NCI-H2107 (cell line): Measurements from ENCODE around the gene NAA80.
"Not testable (repeated sequence)": the region's sequence is repeated elsewhere in the genome, so short reads cannot be mapped to it uniquely, and the experiment has no call there.

Source experiments
- DNase-seq: peaks from one replicate; lab custom pipeline; 2025; lab: John Stamatoyannopoulos, UW

Gene NAA80

DNA sequence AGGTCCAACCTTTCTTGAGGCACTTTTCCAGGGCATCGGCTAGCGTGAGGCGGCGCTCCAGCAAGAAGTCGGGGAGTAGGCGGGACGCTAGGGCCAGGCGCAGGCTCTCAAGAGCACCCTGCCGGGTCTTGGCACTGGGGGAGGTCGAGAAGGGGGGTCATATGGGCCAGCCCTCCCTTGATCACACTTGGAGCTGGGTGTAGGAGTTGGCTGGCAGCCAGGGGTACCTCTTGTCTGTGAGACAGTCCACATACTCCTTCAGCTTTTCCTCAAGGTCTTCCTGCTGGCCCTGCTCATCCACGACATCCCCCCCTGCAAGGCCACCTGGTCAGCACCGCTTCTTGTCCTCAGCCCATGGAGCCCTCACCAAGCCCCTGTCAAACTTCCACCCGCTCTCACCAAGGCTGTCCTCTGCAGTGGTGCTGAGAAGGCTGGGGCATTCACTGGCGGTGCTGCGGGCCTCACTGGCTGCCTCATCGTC, 9.0 kb downstream of the NAA80 start:
- DNase-seq = no peak

- no peak for DNase-seq
These were observed 10.1 kb downstream of the NAA80 start for GRCh38 chr3:50289130-50289529.

DNA sequence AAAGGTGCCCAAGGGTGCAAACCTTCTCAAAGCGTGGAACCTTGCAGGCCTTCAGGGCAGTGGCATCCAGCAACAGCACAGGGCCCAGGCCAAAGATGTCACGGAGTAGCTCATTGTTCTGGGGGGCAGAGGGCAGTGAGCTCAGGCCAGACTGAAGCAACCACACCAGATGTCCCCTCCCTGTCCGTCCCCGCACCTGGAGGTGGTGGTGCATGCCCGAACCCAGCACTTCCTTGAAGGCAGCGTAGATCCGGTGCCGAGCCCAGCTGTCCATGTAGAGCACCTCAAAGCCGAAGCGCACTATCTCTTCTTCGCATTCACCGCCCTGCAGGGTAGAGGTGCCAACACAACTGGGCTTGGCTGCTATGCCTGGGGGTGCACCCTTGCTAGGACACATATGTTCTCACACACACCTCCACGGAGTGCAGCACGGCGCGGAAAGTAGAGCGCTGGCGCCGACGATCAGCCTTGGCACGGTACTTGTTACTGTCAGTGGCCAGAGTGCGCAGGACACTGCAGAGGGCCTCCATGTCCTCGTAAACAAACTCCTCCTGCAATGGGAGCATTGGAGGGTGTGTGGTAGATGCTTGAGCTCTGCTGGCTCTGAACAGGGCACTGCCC, 10.7 kb downstream of the NAA80 start:
- no peak for DNase-seq

DNA sequence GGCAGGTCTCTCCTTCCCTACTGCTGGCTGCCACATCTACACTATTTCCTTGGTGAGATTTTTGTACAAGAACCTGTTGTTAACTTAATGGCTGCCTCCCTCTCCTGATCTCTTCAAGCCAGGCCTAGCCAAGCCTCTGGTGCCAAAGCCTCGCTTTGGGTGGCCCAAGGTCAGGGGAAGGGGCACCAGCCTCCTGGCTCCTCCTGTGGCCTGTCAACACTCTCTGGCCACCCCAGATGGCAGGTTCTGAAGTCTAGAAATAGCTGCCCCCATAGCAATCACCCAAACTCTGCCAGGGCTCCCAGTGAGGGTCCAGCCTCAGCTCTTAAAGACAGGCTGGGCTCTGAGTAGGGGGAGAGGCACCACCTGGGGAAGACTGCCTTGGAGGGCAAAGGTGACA, 11.9 kb downstream of the NAA80 start:
- no peak for DNase-seq

- no peak for DNase-seq
These were observed 12.6 kb downstream of the NAA80 start for GRCh38 chr3:50286322-50287227.

DNA sequence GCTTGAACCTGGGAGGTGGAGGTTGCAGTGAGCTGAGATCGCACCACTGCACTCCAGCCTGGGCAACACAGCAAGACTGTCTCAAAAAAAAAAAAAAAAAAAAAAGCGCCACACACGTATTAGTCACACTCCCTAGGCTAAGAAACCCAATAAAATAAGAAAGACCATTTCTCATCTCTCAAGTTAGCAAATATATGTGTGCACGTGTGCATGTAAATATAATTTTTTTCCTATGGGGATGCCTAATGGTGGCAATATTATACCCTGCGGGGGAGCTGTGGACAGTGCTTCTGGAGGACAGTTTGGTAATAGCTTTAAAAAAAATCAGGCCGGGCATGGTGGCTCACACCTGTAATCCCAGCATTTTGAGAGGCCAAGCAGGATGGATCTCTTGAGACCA, 15.1 kb downstream of the NAA80 start:
- DNase-seq = not testable (repeated sequence)

DNA sequence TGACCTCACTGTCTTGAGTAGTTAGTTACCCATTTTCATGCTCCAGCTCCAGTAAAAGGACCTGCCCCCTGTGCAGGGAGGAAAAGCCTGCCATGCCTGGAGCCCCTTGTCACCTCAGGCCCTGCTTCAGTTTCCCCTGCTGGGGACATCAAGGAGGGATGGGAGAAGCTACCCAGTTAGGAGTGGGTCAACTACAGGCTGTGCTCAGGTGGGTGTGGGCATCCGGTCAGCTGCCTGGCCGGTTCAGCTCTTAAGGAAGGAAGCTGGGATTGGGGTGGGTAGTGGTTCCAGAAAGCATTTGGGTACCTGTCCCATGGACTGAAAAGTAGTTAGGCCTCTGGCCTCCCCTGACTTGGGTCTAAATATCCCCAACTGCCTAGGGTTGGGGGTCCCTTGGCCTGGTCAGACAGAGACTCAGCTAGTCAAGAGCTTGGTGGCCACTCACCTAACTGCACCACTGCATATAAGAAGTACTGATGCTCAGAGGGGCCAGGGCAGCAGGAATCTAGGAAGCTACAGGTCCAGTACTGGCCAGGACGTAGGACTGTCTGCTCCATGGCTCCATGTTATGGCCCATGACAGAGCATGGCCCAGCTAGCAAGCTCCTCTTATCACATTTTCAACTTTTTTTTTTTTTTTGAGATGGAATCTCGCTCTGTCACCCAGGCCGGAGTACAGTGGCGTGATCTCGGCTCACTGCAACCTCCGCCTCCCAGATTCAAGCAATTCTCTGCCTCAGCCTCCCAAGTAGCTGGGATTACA, 19.8 kb downstream of the NAA80 start:
- no peak for DNase-seq

- no peak for DNase-seq
These were observed 20.4 kb downstream of the NAA80 start, which contains the start of gene LSMEM2 for GRCh38 chr3:50278880-50279224. Gene LSMEM2 (plus strand): TSS chr3:50279087. CDS start chr3:50279114, 27 bp downstream.

GRCh38 chr3:50278123-50278879, 20.9 kb downstream of the NAA80 start:
- no peak for DNase-seq

DNA sequence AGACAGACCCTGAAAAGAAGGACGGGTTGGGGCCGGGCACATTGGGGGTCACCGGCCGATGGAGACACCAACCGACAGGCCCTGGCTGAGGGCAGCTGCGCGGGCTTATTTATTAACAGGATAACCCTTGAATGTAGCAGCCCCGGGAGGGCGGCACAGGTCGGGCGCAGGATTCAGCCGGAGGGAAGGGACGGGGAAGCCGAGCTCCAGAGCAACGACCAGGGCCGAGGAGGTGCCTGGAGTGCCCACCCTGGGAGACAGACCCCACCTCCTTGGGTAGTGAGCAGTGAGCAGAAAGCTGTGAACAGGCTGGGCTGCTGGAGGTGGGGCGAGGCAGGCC, 22.5 kb downstream of the NAA80 start:
- DNase-seq = no peak

DNA sequence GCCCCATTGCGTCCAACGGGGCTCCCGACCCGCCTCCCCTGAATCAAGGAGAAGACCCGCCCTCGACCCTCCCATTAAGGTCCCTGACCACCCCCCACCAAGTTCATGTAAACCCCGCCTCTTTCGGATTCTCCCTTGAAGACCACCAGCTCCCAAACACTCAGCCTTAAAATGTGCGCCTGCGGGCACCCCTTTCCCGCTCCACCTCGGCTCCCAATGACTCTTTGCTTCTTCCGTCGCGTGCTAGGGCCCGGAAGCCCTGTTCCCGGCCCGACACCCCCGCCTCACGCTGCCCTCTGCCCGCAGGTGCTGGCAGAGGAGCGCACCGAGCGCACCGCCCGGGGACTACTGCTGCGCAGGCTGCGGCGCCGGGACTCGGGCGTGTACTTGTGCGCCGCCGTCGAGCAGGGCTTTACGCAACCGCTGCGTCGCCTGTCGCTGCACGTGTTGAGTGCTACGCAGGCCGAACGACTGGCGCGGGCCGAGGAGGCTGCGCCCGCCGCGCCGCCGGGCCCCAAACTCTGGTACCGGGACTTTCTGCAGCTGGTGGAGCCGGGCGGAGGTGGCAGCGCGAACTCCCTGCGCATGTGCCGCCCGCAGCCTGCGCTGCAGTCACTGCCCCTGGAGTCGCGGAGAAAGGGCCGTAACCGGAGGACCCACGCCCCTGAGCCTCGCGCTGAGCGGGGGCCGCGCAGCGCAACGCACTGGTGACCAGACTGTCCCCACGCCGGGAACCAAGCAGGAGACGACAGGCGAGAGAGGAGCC, 23.0 kb downstream of the NAA80 start:
- DNase-seq = no peak

DNA sequence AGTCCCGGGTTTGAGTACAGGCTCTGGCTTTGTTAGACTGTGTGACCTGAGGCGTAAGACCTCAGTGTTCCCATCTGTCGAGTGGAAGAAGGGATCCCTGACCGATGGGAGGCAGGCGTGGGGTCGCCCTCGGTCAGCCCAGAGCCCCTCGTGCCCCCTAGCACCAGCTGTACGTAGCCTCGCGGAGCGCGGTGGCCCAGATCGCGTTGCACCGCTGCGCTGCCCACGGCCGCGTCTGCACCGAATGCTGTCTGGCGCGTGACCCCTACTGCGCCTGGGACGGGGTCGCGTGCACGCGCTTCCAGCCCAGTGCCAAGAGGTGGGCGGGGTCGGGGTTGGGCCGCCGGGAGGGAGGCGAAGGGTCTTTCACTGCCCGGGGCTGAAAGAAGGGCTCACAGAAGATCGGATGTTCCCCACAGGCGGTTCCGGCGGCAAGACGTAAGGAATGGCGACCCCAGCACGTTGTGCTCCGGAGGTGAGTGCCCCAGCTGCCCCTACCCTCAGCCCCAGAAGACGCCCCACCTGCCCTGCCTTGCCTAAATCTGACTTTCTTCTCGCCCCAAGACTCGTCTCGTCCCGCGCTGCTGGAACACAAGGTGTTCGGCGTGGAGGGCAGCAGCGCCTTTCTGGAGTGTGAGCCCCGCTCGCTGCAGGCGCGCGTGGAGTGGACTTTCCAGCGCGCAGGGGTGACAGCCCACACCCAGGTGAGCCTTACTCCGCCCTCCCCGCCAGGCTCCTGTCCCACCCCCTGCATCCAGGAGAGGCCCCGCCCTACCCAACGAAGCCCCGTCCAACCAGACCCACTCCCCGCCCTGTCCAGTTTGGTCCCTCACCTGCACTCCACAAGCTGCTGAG, 23.8 kb downstream of the NAA80 start:
- DNase-seq = no peak

DNA sequence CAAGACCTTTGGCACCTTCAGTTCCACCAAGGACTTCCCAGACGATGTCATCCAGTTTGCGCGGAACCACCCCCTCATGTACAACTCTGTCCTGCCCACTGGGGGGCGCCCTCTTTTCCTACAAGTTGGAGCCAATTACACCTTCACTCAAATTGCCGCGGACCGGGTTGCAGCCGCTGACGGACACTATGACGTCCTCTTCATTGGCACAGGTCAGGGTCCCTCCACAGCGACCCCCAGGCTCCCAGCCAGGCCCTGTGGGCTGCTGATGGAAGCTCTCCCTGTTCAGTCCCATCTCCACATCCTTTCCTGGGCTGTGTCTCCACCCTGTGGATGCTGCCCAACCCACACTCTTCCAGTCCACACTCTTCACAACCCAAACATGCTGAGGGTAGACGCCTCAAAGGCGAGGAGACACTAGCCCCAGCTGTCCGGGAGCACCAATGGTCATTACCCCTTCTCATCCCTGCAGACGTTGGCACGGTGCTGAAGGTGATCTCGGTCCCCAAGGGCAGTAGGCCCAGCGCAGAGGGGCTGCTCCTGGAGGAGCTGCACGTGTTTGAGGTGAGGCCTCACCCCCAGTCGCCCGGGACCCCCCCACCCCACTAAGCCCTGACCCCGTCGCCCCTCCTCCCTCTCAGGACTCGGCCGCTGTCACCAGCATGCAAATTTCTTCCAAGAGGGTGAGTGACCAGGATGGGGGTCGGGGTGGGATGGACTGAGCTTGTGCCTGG, 24.7 kb downstream of the NAA80 start:
- no peak for DNase-seq

DNA sequence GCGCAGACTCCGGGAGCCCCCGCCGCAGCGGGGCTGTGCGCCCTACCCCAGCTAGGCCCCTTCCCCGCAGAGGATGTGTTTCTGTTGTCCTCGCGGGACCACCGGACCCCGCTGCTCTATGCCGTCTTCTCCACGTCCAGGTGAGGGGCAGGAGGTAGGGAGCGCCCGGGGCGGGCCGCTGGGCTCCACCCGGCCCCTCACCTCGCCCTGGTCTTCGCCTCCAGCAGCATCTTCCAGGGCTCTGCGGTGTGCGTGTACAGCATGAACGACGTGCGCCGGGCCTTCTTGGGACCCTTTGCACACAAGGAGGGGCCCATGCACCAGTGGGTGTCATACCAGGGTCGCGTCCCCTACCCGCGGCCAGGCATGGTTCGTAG, 25.5 kb downstream of the NAA80 start:
- no peak for DNase-seq

- peak; percentile 66 for DNase-seq
These were observed 26.1 kb downstream of the NAA80 start for GRCh38 chr3:50272911-50273688.

DNA sequence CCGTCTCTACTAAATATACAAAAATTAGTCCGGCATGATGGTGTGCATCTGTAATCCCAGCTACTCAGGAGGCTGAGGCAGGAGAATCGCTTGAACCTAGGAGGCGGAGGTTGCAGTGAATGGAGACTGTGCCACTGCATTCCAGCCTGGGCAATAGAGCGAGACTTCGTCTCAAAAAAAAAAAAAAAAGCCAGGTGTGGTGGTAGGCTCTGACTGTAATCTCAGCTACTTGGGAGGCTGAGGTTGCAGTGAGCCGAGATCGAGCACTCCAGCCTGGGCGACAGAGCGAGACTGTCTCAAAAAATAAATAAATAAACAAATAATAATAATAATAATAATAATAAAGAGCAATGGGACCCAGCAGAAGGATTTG, 26.7 kb downstream of the NAA80 start:
- DNase-seq = not testable (repeated sequence)

GRCh38 chr3:50271314-50271936, 27.8 kb downstream of the NAA80 start:
- DNase-seq = no peak
